Esophagus muscularis mucosa (tissue), 3 donors: ENCODE measurements around the gene FOXL2.

Experiments
- CTCF ChIP-seq, 3 experiments: fragments of 200-600 bp in 2 of 3; fragments of 450-650 bp in 1 of 3; sonication (generic) in 2 of 3; IDR thresholded peaks; one replicate each; pipeline ENCODE4 v1.5.1; 2017 to 2019; ENCODE audit warnings: antibody characterized with exemption in 3 of 3, mild to moderate bottlenecking in 2 of 3, moderate library complexity in 1 of 3
- POLR2A ChIP-seq: fragments of 450-650 bp; IDR thresholded peaks from one replicate; pipeline ENCODE4 v1.6.1; 2017; ENCODE audit warnings: antibody characterized with exemption, moderate library complexity, mild to moderate bottlenecking, low read depth
- POLR2AphosphoS5 ChIP-seq, 2 donors: sonication (generic); formaldehyde crosslinking; IDR thresholded peaks; one replicate each; pipeline ENCODE4 v1.6.1; 2017; ENCODE audit warnings: antibody characterized with exemption in 2 of 2

- TF ChIP-seq POLR2AphosphoS5 (IDR thresholded peaks at IDR 0.05), result no peak
- TF ChIP-seq CTCF (IDR thresholded peaks at IDR 0.05), result no peak
- TF ChIP-seq POLR2A, result no peak
Measured at GRCh38 chr3:138985932-138986331, 39.0 kb upstream of the FOXL2 start.
